Stimulated activated CD4-positive, alpha-beta T cell treated with anti-CD3 and anti-CD28 coated beads, TNF-alpha, amount 100 ng/mL, for 1 hour (primary cell): ENCODE data around the gene WDR5B.

Experiments
- DNase-seq, 3 donors: peaks; one replicate each; pipeline ENCODE4 v3.0.0-alpha.2; 2020; ENCODE audit warnings: low read depth in 3 of 3, low spot score in 1 of 3

The WDR5B gene

GRCh38 chr3:122410111-122410510, 5.8 kb downstream of the WDR5B start:
- no peak for DNase-seq

GRCh38 chr3:122409446-122409845, 6.4 kb downstream of the WDR5B start:
- no peak for DNase-seq

GRCh38 chr3:122407946-122408345, 7.9 kb downstream of the WDR5B start:
- no peak for DNase-seq

- no peak for DNase-seq
Measured at GRCh38 chr3:122406198-122406597, 9.7 kb downstream of the WDR5B start.

- no peak for DNase-seq
Measured at GRCh38 chr3:122405015-122405414, 10.8 kb downstream of the WDR5B start.

- no peak for DNase-seq
Measured at GRCh38 chr3:122403489-122403888, 12.4 kb downstream of the WDR5B start.

- no peak for DNase-seq
Measured at GRCh38 chr3:122398920-122399319, 16.9 kb downstream of the WDR5B start.

GRCh38 chr3:122397201-122397600, 18.7 kb downstream of the WDR5B start:
- no peak for DNase-seq

GRCh38 chr3:122396511-122396910, 19.4 kb downstream of the WDR5B start:
- no peak for DNase-seq

- DNase-seq: no peak
Measured at GRCh38 chr3:122395582-122395981, 20.3 kb downstream of the WDR5B start.

- no peak for DNase-seq
Measured at GRCh38 chr3:122394173-122394572, 21.7 kb downstream of the WDR5B start.

- DNase-seq: no peak
Measured at GRCh38 chr3:122392868-122393844, 22.7 kb downstream of the WDR5B start.

GRCh38 chr3:122391681-122392446, 24.0 kb downstream of the WDR5B start:
- no peak for DNase-seq

GRCh38 chr3:122390665-122391064, 25.2 kb downstream of the WDR5B start:
- no peak for DNase-seq

GRCh38 chr3:122389892-122390291, 26.0 kb downstream of the WDR5B start:
- DNase-seq: no peak

GRCh38 chr3:122389197-122389596, 26.7 kb downstream of the WDR5B start:
- no peak for DNase-seq

- DNase-seq: no peak
Measured at GRCh38 chr3:122387709-122388108, 28.2 kb downstream of the WDR5B start.

- peak; percentile 79 to 87 (median 82) for DNase-seq
Measured at GRCh38 chr3:122383771-122384697, 31.8 kb downstream of the WDR5B start, which contains the start of gene FAM162A. FAM162A (plus strand) TSS chr3:122384182; CDS start chr3:122384266, 84 bp downstream.

- peak; percentile 56 to 74 (median 61) for DNase-seq
Measured at GRCh38 chr3:122382888-122383666, 32.8 kb downstream of the WDR5B start, which contains the start of gene MIX23. MIX23 (minus strand) TSS chr3:122383231; CDS start chr3:122383224, 7 bp downstream.

GRCh38 chr3:122377975-122378374, 37.9 kb downstream of the WDR5B start:
- DNase-seq: no peak
